Measurements from ENCODE around the gene TLR9. TPM values are rescaled to one million over a fixed set of nuclear protein-coding genes. Genes with fewer than 3 reads are reported as not detected.

Gene TLR9
- total RNA-seq, 1 experiment from 2014 or later: 0.44 TPM

- intact Hi-C loops (cut with micrococcal nuclease; ENCODE audit: unreplicated experiment): no loop called here
- ChIA-PET CTCF (no interaction called here), POLR2A (ENCODE audit: unreplicated experiment) (interaction anchor here (0.7 kb wide), 1 partner anchor 212 kb away, joined by 3 read pairs; no protein-coding TSS in a partner anchor)
Measured at GRCh38 chr3:52210550-52211046, 14.8 kb downstream of the TLR9 start.

GRCh38 chr3:52210037-52210436 lies 15.4 kb downstream of the TLR9 start:
- no peaks in the 10 kb centered on the region for H3K9me3 ChIP-seq (ENCODE audit: insufficient read depth, low read depth)
- BruUV-seq (replicated peaks): no TSS peak
- H3K9me2 ChIP-seq (ENCODE audit: insufficient read depth): no peaks in the 10 kb centered on the region
- DNase-seq: no peak
- CTCF ChIA-PET: no interaction called here
- H3K27me3 ChIP-seq (ENCODE audit: insufficient read depth, low read depth): no peaks in the 10 kb centered on the region
- POLR2A ChIA-PET (ENCODE audit: unreplicated experiment): interaction anchor here (0.6 to 0.7 kb wide), 2 partner anchors 29 to 211 kb away, joined by 3 read pairs; partner anchors contain the start of gene TWF2
- TF ChIP-seq EZH2 (IDR thresholded peaks at IDR 0.05; ENCODE audit: low read depth): no peak
- no peak for TF ChIP-seq CTCF (conservative IDR thresholded peaks at IDR 0.05)
- peaks cover 26% of the 10 kb centered on the region for H3K4me1 ChIP-seq (replicated peaks; ENCODE audit: insufficient read depth)
- peaks cover 60% of the 10 kb centered on the region for H3K36me3 ChIP-seq (ENCODE audit: low read depth)
- H3K27ac ChIP-seq: peak overlapping the region; percentile 49; the same call in 1 of the 2 replicates
- H4K20me1 ChIP-seq (ENCODE audit: insufficient read depth): no peaks in the 10 kb centered on the region
- H3F3A ChIP-seq (ENCODE audit: insufficient read depth, low read depth): peaks cover 31% of the 10 kb centered on the region; the same call in 1 of the 2 replicates
- H2AFZ ChIP-seq: no peak overlapping the region
- intact Hi-C loops (cut with micrococcal nuclease; ENCODE audit: unreplicated experiment): no loop called here
- no peak overlapping the region for H3K4me3 ChIP-seq
- 0 out of 2 replicates have a peak overlapping the region, but pooled peaks have one; percentile 49 for H3K4me2 ChIP-seq
- H3K79me2 ChIP-seq (ENCODE audit: low read depth): no peaks in the 10 kb centered on the region; the same call in 1 of the 2 replicates

More at GRCh38 chr3:52210550-52211046, 14.8 kb downstream of the TLR9 start:
- Histone ChIP-seq H2AFZ (no peak overlapping the region), H3K4me3 (no peak overlapping the region), H4K20me1 (ENCODE audit: insufficient read depth) (no peaks in the 10 kb centered on the region), H3K4me1 (replicated peaks; ENCODE audit: insufficient read depth) (peaks cover 32% of the 10 kb centered on the region), H3F3A (ENCODE audit: insufficient read depth, low read depth) (peaks cover 32% of the 10 kb centered on the region), H3K9me2 (ENCODE audit: insufficient read depth) (no peaks in the 10 kb centered on the region), H3K4me2 (peak overlapping the region; percentile 49; the same call in 1 of the 2 replicates), H3K36me3 (ENCODE audit: low read depth) (peaks cover 54% of the 10 kb centered on the region), H3K27ac (peak overlapping the region; percentile 49; the same call in 1 of the 2 replicates), H3K9me3 (ENCODE audit: insufficient read depth, low read depth) (no peaks in the 10 kb centered on the region), H3K27me3 (ENCODE audit: insufficient read depth, low read depth) (no peaks in the 10 kb centered on the region), H3K79me2 (ENCODE audit: low read depth) (no peaks in the 10 kb centered on the region; the same call in 1 of the 2 replicates)
- BruUV-seq (replicated peaks): no TSS peak
- peak in 1 of 2 experiments; percentile 86 for DNase-seq
- TF ChIP-seq CTCF (conservative IDR thresholded peaks at IDR 0.05) (no peak), EZH2 (IDR thresholded peaks at IDR 0.05; ENCODE audit: low read depth) (no peak)

- Histone ChIP-seq H3K4me2 (no peak overlapping the region), H3K79me2 (ENCODE audit: low read depth) (no peaks in the 10 kb centered on the region), H3K4me3 (no peak overlapping the region), H3K9me2 (ENCODE audit: insufficient read depth) (no peaks in the 10 kb centered on the region), H4K20me1 (ENCODE audit: insufficient read depth) (no peaks in the 10 kb centered on the region), H3K27ac (no peak overlapping the region), H3K27me3 (ENCODE audit: insufficient read depth, low read depth) (no peaks in the 10 kb centered on the region), H3K36me3 (ENCODE audit: low read depth) (peaks cover 62% of the 10 kb centered on the region), H3K9me3 (ENCODE audit: insufficient read depth, low read depth) (no peaks in the 10 kb centered on the region), H3K4me1 (replicated peaks; ENCODE audit: insufficient read depth) (peaks cover 17% of the 10 kb centered on the region), H3F3A (ENCODE audit: insufficient read depth, low read depth) (peaks cover 31% of the 10 kb centered on the region; the same call in 1 of the 2 replicates), H2AFZ (no peak overlapping the region)
- no TSS peak for BruUV-seq (replicated peaks)
- TF ChIP-seq CTCF (conservative IDR thresholded peaks at IDR 0.05): no peak
- TF ChIP-seq EZH2 (IDR thresholded peaks at IDR 0.05; ENCODE audit: low read depth): no peak
- intact Hi-C loops (cut with micrococcal nuclease; ENCODE audit: unreplicated experiment): no loop called here
- ChIA-PET CTCF (no interaction called here), POLR2A (ENCODE audit: unreplicated experiment) (no interaction called here)
- no peak for DNase-seq
Measured at GRCh38 chr3:52208556-52208955, 16.9 kb downstream of the TLR9 start.
